LNCaP clone FGC (cell line): ENCODE results near the gene OMP.

Source experiments
- DNase-seq: peaks from one replicate; pipeline ENCODE4 v3.0.0-alpha.2; 2011; ENCODE audit warnings: low read depth
- H3K4me3 ChIP-seq: 2 replicates; pipeline ENCODE4 v1.5.1; 2011; ENCODE audit warnings: mild to moderate bottlenecking, low read depth, low read length, control low read depth
- TF ChIP-seq, protein P1 (sequence below): IDR thresholded peaks from 2 replicates; pipeline ENCODE4 v1.5.1; 2012; ENCODE audit warnings: mild to moderate bottlenecking; ENCODE audit not compliant: control insufficient read depth, insufficient read depth; ENCODE audit errors: extremely low read depth

OMP gene, protein sequence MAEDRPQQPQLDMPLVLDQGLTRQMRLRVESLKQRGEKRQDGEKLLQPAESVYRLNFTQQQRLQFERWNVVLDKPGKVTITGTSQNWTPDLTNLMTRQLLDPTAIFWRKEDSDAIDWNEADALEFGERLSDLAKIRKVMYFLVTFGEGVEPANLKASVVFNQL

DNA sequence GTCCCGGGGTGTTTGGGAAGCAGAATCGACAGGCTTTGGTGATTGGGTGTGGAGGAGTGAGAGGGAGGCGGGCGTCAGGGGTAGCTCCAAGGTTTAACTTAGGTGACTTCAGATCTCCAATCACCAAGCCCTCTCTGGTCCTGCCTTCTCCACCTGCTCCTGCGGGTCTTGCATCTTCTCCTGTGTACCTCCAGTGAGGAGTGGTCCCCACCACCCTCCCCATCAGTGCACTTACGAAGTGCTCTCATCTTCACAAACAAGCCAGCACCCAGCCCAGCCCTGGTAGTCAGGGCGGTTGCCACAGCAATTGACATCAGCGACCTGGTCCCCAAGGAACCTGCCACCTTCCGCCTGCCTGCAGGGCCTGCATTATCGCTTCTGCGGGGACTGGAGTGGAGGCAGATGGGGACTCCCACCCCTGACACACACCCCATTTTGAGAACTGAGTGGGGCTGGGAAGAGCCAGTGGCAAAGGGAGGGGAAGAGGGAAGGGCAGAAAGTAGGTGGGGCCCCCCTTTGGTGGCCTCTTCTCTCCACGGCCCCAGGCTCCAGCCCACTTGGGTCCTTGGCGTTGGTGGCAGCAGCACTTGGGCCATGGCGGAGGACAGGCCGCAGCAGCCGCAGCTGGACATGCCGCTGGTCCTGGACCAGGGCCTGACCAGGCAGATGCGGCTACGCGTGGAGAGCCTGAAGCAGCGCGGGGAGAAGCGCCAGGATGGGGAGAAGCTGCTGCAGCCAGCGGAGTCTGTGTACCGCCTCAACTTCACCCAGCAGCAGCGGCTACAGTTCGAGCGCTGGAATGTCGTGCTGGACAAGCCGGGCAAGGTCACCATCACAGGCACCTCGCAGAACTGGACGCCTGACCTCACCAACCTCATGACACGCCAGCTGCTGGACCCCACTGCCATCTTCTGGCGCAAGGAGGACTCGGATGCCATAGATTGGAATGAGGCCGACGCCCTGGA lies at the start of gene OMP:
Gene OMP (plus strand): TSS at position 595 of the 965 bp plus-strand sequence. CDS start 0 bp downstream, at position 595.
- no peak within 1 kb of the TSS for H3K4me3 ChIP-seq
- no peak for DNase-seq
- TF ChIP-seq, protein P1, sequence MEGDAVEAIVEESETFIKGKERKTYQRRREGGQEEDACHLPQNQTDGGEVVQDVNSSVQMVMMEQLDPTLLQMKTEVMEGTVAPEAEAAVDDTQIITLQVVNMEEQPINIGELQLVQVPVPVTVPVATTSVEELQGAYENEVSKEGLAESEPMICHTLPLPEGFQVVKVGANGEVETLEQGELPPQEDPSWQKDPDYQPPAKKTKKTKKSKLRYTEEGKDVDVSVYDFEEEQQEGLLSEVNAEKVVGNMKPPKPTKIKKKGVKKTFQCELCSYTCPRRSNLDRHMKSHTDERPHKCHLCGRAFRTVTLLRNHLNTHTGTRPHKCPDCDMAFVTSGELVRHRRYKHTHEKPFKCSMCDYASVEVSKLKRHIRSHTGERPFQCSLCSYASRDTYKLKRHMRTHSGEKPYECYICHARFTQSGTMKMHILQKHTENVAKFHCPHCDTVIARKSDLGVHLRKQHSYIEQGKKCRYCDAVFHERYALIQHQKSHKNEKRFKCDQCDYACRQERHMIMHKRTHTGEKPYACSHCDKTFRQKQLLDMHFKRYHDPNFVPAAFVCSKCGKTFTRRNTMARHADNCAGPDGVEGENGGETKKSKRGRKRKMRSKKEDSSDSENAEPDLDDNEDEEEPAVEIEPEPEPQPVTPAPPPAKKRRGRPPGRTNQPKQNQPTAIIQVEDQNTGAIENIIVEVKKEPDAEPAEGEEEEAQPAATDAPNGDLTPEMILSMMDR: no peak

DNA sequence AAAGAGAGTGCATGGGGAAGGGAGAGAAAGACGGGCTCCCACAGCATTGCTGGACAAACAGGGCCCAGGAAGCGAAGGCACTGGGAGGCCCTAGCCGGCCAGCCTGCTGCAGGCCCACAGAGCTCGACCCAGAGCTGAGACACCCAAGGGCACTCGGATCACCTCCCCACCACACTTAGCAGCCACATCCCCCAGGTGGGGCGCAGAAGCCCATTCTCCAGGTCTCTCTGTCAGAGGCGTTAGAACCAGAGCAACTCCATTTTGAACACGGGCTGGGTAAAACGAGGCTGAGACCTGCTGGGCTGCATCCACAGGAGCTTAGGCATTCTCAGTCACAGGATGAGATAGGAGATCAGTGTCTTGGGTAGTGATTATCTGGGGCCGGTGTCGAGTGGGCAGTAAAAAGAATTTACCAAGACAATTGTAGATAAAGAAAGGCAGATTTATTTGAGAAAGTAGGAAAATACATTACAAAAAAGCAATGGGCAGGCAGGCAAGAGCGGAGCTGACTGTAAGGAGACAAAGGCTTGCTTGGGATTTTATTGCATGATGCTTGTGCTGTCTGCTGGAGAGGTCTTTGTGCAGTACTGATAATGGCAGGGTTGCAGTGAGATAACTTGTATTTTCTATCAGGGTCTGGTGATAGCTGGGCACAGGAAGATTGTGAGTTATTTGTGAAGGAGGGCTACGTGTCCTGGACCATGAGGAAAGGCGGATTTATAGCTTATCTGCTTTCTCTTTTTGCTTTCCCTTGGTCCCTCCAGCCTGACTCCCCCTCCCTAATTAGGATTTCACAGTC lies 49.2 kb upstream of the OMP start:
- TF ChIP-seq, protein P1: no peak
- DNase-seq: no peak
- H3K4me3 ChIP-seq: no peak overlapping the region

DNA sequence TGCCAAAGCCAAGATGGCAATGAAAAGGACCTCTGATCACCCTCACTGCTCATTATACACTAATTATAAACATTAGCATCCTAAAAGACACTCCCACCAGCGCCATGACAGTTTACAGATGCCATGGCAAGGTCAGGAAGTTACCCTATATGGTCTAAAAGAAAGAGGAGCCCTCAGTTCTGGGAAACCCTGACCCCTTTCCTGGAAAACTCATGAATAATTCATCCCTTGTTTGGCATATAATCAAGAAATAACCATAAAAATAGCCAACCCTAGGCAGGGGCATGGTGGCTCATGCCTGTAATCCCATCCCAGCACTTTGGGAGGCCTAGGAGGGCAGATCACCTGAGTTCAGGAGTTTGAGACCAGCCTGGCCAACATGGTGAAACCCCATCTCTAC lies 48.6 kb upstream of the OMP start:
- DNase-seq: no peak
- TF ChIP-seq, protein P1: no peak
- H3K4me3 ChIP-seq: no peak overlapping the region

DNA sequence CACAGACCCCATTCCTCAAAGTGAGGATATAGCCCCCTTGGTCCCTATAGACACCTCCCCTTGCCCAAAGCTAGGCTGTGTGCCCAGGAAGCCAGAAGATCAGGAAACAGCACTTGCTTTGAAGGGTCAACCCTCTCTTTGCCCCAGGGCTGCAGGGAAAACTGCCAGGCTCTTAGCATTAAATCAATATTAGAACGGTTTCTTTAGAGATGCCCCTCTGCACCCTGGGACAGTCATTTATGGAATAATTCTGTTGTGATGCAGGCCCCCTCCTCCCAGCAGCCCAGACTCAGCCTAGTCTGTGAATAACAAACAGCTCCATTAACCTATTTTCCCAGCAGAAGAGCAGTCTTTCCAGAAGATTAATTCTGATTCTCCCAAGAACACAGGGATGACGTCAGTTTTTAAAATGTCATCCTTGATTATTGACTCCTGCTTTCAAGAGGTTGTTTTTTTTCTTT lies 47.5 kb upstream of the OMP start:
- TF ChIP-seq, protein P1: no peak
- DNase-seq: no peak
- no peak overlapping the region for H3K4me3 ChIP-seq

DNA sequence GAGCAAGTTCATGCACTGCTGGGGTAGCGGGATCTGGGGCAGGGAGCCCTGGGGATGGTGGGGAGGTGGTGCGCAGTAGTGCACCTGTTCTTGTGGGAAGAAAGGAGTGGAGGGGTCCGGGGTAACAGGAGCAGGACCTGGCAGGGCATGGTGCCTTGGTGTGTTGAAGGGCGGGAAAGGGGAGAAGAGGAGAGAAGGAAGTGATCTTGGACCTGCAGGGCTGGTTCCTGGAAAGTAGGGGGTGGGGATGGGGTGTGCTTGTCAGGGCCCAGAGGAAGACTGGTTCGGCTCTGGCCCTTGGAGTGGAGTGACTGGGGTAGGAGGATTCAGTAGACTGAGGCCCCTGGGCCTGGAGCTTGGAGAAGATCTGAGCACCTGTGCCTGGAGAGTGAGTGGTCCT lies 46.7 kb upstream of the OMP start:
- H3K4me3 ChIP-seq: no peak overlapping the region
- TF ChIP-seq, protein P1: no peak
- DNase-seq: no peak

DNA sequence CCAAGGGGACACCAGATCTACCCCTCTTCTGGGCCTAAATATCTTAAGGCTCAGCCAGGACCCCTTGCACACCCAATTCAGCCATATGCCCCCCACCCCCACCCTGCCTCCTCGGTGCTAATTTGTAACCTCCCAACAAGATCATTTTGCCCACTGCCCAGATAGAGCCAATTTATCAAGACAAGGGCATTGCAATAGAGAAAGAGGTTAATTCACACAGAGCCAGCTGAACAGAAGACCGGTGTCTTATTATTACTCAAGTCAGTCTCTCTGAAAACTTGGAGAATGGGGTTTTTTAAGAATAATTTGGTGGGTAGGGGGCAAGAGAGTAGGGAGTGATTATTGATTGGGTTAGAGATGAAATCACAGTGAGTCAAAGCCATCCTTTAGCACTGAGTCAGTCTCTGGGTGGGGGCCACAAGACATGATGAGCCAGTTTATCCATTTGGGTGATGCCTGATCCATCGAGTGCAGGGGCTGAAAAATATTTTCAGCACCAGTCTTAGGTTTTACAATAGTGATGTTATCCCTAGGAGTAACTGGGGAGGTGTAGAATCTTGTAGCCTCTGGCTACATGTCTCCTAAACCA lies 45.7 kb upstream of the OMP start:
- TF ChIP-seq, protein P1: no peak
- no peak for DNase-seq
- H3K4me3 ChIP-seq: no peak overlapping the region
